Activated CD8-positive, alpha-beta memory T cell treated with anti-CD3 and anti-CD28 coated beads, Interleukin-2, amount 10 ng/mL, durations not matched to agents 7 days and 5 days (primary cell): ENCODE measurements around the gene PES1. TPM values are rescaled to one million over a fixed set of nuclear protein-coding genes. Genes with fewer than 3 reads are reported as not detected.
A peak's percentile ranks its signal among the peaks of the same experiment; 100 is the strongest.
"Not testable (repeated sequence)": the region's sequence is repeated elsewhere in the genome, so short reads cannot be mapped to it uniquely, and the experiment has no call there.

Experiments used
- ATAC-seq: fragments of 150-1000 bp; cut with Tn5 transposase; one replicate; pipeline ENCODE4 v1.10.0; 2021; ENCODE audit warnings: moderate library complexity
- CTCF ChIA-PET: fragments of 350-600 bp; sonication (Branson Sonifier 250); formaldehyde crosslinking; loops from one replicate; lab custom pipeline; 2021; ENCODE audit warnings: antibody characterized with exemption; lab: Charles Lee
- DNase-seq: peaks from one replicate; pipeline ENCODE4 v3.0.0-alpha.2; 2020
- H3K27ac Mint-ChIP-seq: one replicate; pipeline ENCODE4 v1.8.0; 2021; ENCODE audit warnings: mild to moderate bottlenecking, mixed read lengths
- H3K27me3 Mint-ChIP-seq: one replicate; pipeline ENCODE4 v1.8.0; 2021; ENCODE audit warnings: mixed read lengths
- H3K36me3 Mint-ChIP-seq: one replicate; pipeline ENCODE4 v1.8.0; 2021; ENCODE audit warnings: mild to moderate bottlenecking, mixed read lengths
- H3K4me1 Mint-ChIP-seq: one replicate; pipeline ENCODE4 v1.8.0; 2021; ENCODE audit warnings: mixed read lengths
- H3K4me3 Mint-ChIP-seq: one replicate; pipeline ENCODE4 v1.8.0; 2021; ENCODE audit warnings: mild to moderate bottlenecking, moderate library complexity, mixed read lengths
- H3K9me3 Mint-ChIP-seq: one replicate; pipeline ENCODE4 v1.8.0; 2022; ENCODE audit warnings: low read depth, mixed read lengths
- total RNA-seq, 2 experiments: library from RNA; stranded (reverse); gene quantifications; one replicate each; pipeline ENCODE4 v1.2.3, GENCODE V29; 2021

The PES1 gene
- total RNA-seq, 2 experiments from 2014 or later: 56.2 to 91.5 TPM

DNA sequence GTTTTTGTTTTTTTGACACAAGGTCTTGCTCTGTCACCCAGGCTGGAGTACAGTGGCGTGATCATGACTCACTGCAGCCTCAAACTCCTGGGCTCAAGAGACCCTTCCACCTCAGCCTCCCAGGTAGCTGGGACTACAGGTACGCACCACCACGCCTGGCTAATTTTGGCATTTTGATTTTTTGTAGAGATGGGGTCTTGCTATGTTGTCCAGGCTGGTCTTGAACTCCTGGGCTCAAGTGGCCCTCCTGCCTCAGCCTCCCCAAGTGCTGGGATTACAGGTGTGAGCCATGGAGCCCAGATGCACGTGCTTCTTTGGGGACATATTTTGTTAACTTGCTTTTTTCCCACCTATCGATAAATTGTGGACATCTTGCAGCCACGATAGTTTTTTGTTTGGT lies 24.4 kb downstream of the PES1 start:
- DNase-seq, CTCF ChIA-PET, H3K4me3 Mint-ChIP-seq, H3K4me1 Mint-ChIP-seq, H3K36me3 Mint-ChIP-seq, H3K27ac Mint-ChIP-seq, ATAC-seq, H3K9me3 Mint-ChIP-seq: not testable (repeated sequence)
- peaks cover 17% of the 10 kb centered on the region for H3K27me3 Mint-ChIP-seq

GRCh38 chr22:30566125-30566524 lies 25.6 kb downstream of the PES1 start:
- H3K9me3 Mint-ChIP-seq: no peaks in the 10 kb centered on the region
- H3K27ac Mint-ChIP-seq: no peak overlapping the region
- H3K27me3 Mint-ChIP-seq: peaks cover 17% of the 10 kb centered on the region
- ATAC-seq: no peak
- CTCF ChIA-PET: no interaction called here
- DNase-seq: no peak
- H3K36me3 Mint-ChIP-seq: no peaks in the 10 kb centered on the region
- H3K4me1 Mint-ChIP-seq: no peaks in the 10 kb centered on the region
- H3K4me3 Mint-ChIP-seq: no peak overlapping the region

DNA sequence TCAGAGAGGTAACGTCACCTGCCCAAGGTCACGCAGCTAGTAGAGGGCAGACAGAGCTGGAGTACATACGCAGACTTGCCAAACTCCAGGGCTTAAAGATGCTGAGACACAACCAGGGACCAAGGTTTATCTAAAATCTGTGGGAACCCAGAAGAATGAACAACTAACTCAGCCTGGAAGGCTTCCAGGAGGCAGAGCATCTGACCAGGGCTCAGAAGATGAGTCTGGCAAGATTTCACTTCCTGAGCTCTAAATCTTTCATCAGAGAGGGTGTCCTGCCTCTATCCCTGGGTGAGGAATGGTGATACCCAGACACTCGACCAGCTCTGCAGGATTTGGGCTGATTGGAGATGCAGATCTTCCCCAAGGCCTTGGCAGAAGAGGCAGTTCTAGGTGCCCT lies 26.4 kb downstream of the PES1 start:
- Mint-ChIP-seq H3K9me3 (no peaks in the 10 kb centered on the region), H3K27me3 (peaks cover 17% of the 10 kb centered on the region), H3K4me1 (no peaks in the 10 kb centered on the region), H3K36me3 (no peaks in the 10 kb centered on the region), H3K27ac (no peak overlapping the region), H3K4me3 (no peak overlapping the region)
- ATAC-seq (no peak), DNase-seq (no peak)
- CTCF ChIA-PET: no interaction called here

DNA sequence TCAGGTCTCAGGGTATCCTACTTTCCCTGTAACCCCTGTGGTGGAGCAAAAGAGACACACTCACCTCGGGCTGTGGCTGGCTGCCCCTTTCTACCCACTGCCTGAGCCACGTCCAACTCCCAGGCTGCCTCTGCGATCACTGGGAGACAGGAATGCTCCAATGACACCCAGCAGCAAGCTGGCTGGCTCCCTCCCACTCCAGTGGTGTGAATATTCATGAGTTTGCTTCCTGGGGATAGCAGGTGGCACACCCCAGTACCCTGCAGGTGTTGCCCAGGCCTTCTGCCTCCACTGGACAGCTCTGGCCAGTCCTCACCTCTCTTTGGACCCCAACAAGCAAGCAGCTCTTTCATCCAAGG lies 27.0 kb downstream of the PES1 start:
- CTCF ChIA-PET: no interaction called here
- no peak overlapping the region for H3K4me3 Mint-ChIP-seq
- peaks cover 17% of the 10 kb centered on the region for H3K27me3 Mint-ChIP-seq
- H3K27ac Mint-ChIP-seq: no peak overlapping the region
- no peaks in the 10 kb centered on the region for H3K9me3 Mint-ChIP-seq
- no peaks in the 10 kb centered on the region for H3K36me3 Mint-ChIP-seq
- no peaks in the 10 kb centered on the region for H3K4me1 Mint-ChIP-seq
- ATAC-seq: no peak
- DNase-seq: no peak

DNA sequence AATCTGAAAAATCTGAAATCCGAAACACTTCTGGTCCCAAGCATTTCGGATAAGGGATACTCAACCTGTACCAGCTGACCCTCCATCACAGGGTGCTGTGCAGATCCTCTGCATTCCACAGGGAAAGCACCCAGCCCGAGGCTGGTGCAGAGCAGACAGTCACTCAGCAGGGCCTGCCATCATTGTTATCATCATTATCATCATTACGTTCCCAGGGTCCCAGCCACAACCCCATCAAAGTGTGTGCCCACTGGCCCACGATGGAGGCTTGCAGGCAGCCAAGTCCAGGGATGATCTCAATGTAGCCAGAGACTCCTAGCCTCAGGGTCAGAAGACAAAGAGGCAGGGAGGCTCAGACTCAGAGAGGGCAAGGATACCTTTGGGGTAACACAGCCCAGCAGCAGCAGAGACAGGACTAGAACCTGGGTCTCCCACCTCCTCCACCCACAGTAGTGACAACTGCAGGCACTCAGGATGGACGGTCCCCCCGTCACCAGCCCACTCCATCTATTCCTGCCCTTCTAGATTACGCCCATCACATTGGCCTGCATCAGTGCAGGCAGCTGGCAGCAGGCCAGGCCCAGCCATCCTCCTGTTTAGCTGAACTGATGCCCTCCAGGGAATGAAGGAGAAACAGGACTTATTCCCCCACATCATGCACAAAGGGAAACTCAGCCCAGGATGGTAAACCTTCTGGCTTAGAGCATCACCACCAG lies 27.5 kb downstream of the PES1 start:
- no peak overlapping the region for H3K27ac Mint-ChIP-seq
- H3K4me3 Mint-ChIP-seq: no peak overlapping the region
- no peaks in the 10 kb centered on the region for H3K4me1 Mint-ChIP-seq
- no peak for ATAC-seq
- no peaks in the 10 kb centered on the region for H3K9me3 Mint-ChIP-seq
- H3K36me3 Mint-ChIP-seq: no peaks in the 10 kb centered on the region
- no peak for DNase-seq
- H3K27me3 Mint-ChIP-seq: peaks cover 12% of the 10 kb centered on the region
- CTCF ChIA-PET: no interaction called here

- ATAC-seq: no peak
- DNase-seq: no peak
- no peaks in the 10 kb centered on the region for H3K36me3 Mint-ChIP-seq
- H3K4me1 Mint-ChIP-seq: no peaks in the 10 kb centered on the region
- no peaks in the 10 kb centered on the region for H3K9me3 Mint-ChIP-seq
- H3K27me3 Mint-ChIP-seq: peaks cover 7% of the 10 kb centered on the region
- H3K4me3 Mint-ChIP-seq: no peak overlapping the region
- CTCF ChIA-PET: no interaction called here
- H3K27ac Mint-ChIP-seq: no peak overlapping the region
Observed at GRCh38 chr22:30562366-30562765, 29.3 kb downstream of the PES1 start.

DNA sequence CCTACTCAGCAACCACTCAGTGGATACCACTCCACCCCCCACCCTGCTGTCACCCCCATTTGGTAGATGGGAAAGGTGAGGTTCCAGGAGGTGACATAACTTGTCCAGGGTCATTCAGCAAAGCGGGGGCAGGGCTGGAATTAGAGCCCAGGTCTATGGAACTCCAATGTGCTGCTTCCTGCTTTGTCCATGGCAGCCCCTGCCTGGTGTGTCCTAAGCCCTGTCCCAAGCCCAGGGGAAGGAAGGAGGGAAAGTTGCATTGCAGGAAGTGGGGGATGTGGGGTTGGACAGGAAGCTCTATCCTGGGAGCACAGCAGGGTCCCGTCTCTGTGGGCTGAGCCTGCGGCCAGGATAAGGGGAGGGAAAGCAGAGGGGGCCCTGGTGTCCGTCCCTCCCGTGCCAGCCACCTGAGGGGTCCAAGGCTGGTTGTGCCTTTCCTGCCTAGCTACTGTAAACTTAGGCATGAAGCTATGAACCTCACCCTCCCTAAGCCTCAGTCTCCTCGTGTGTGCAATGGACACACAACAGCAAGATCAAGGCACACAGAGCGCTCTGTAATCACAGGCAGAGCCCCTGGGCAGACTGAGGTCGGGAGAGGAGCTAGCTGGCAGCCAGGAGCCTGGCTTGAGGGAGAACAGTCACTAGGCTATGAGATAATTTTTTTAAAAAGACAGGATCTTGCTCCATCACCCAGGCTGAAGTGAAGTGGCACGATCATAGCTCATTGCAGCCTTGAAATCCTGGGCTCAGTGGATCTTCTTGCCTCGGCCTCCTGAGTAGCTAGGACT lies 30.1 kb downstream of the PES1 start:
- DNase-seq (no peak), ATAC-seq (no peak)
- H3K27me3 Mint-ChIP-seq: peaks cover 7% of the 10 kb centered on the region
- H3K4me1 Mint-ChIP-seq: no peaks in the 10 kb centered on the region
- no peak overlapping the region for H3K27ac Mint-ChIP-seq
- CTCF ChIA-PET: no interaction called here
- H3K4me3 Mint-ChIP-seq: no peak overlapping the region
- no peaks in the 10 kb centered on the region for H3K9me3 Mint-ChIP-seq
- no peaks in the 10 kb centered on the region for H3K36me3 Mint-ChIP-seq

GRCh38 chr22:30560643-30561202 lies 31.0 kb downstream of the PES1 start:
- CTCF ChIA-PET, H3K36me3 Mint-ChIP-seq, H3K27ac Mint-ChIP-seq, H3K4me1 Mint-ChIP-seq, H3K27me3 Mint-ChIP-seq, H3K9me3 Mint-ChIP-seq, H3K4me3 Mint-ChIP-seq: not testable (repeated sequence)
- ATAC-seq (peak; percentile 58), DNase-seq (peak; percentile 47)

DNA sequence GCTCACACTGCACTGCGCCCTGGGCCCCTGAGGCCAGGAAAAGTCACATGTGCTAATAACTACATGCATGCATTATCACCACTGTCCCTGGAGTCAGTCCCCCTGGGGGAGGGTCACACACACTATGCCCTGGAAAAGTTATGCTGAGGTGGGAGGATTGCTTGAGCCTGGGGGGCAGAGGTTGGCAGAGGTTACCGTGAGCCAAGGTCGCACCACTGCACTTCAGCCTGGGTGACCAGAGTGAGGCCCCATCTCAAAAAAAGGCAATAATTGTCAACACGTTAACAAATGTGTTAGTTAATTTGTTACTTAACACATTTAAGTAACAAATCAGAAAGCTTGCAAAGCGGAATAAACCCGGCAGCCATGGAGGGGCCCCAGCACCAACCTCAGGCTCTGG lies 31.8 kb downstream of the PES1 start:
- Mint-ChIP-seq H3K36me3 (no peaks in the 10 kb centered on the region), H3K27ac (no peak overlapping the region), H3K4me3 (no peak overlapping the region), H3K9me3 (no peaks in the 10 kb centered on the region), H3K27me3 (no peaks in the 10 kb centered on the region), H3K4me1 (no peaks in the 10 kb centered on the region)
- no peak for DNase-seq
- CTCF ChIA-PET: no interaction called here
- no peak for ATAC-seq

DNA sequence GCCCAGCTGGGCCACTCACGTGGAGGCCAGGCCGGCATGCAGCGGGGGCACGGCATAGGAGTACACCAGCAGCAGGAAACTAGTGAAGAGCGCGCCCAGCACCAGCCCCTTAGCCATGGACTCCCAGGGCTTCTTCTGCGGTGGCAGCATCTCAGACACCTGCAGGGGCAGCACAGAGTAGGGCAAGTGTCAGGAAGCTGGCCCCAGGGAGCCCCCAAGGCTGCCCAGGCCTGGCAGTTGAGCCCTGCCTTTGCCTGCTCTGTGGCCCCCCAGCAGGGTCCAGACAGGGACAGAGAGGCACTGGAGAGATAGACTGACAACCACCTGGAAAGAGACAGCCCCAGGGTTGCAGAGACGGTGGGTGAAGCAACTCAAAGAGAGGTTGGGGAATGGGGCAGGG lies 34.5 kb downstream of the PES1 start:
- ATAC-seq: no peak
- Mint-ChIP-seq H3K36me3 (no peaks in the 10 kb centered on the region), H3K9me3 (no peaks in the 10 kb centered on the region), H3K27me3 (no peaks in the 10 kb centered on the region), H3K27ac (no peak overlapping the region), H3K4me3 (no peak overlapping the region), H3K4me1 (no peaks in the 10 kb centered on the region)
- no peak for DNase-seq
- CTCF ChIA-PET: no interaction called here

DNA sequence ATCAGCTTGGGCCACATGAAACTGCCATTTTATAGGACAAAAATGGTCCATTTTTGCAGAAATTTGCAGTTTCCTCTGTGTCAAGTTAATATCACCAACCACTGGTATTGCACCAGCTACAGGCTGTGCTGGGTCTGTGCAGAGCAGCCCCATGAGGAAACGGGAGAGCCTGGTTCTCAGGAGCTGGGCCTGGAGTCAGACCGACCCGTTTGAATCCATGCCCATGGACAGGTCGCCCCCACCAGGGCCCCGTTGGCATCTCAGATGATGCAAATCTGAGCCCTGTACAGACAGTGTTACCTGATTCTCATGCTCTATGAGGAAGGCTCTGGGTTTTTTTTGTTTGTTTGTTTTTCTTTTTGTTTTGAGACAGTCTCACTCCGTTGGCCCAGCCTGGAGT lies 35.3 kb downstream of the PES1 start:
- CTCF ChIA-PET: no interaction called here
- Mint-ChIP-seq H3K27me3 (no peaks in the 10 kb centered on the region), H3K4me3 (no peak overlapping the region), H3K9me3 (no peaks in the 10 kb centered on the region), H3K27ac (no peak overlapping the region), H3K36me3 (no peaks in the 10 kb centered on the region), H3K4me1 (no peaks in the 10 kb centered on the region)
- ATAC-seq (no peak), DNase-seq (no peak)

GRCh38 chr22:30555282-30556210 lies 36.2 kb downstream of the PES1 start:
- DNase-seq: no peak
- H3K9me3 Mint-ChIP-seq: no peaks in the 10 kb centered on the region
- no peaks in the 10 kb centered on the region for H3K4me1 Mint-ChIP-seq
- no peak overlapping the region for H3K4me3 Mint-ChIP-seq
- CTCF ChIA-PET: no interaction called here
- no peak for ATAC-seq
- H3K27me3 Mint-ChIP-seq: no peaks in the 10 kb centered on the region
- H3K36me3 Mint-ChIP-seq: no peaks in the 10 kb centered on the region
- H3K27ac Mint-ChIP-seq: no peak overlapping the region

GRCh38 chr22:30553971-30554370 lies 37.7 kb downstream of the PES1 start:
- Mint-ChIP-seq H3K36me3 (no peaks in the 10 kb centered on the region), H3K27me3 (no peaks in the 10 kb centered on the region), H3K4me3 (no peak overlapping the region), H3K9me3 (no peaks in the 10 kb centered on the region), H3K27ac (no peak overlapping the region), H3K4me1 (no peaks in the 10 kb centered on the region)
- DNase-seq (no peak), ATAC-seq (no peak)
- CTCF ChIA-PET: no interaction called here
